D341Med (cell line): ENCODE data around the gene ANKIB1.
A peak's percentile ranks its signal among the peaks of the same experiment; 100 is the strongest.
"Not testable (repeated sequence)": the region's sequence is repeated elsewhere in the genome, so short reads cannot be mapped to it uniquely, and the experiment has no call there.

Experiments
- DNase-seq: peaks from one replicate; pipeline ENCODE4 v3.0.0; 2012; ENCODE audit warnings: low spot score

The ANKIB1 gene

DNA sequence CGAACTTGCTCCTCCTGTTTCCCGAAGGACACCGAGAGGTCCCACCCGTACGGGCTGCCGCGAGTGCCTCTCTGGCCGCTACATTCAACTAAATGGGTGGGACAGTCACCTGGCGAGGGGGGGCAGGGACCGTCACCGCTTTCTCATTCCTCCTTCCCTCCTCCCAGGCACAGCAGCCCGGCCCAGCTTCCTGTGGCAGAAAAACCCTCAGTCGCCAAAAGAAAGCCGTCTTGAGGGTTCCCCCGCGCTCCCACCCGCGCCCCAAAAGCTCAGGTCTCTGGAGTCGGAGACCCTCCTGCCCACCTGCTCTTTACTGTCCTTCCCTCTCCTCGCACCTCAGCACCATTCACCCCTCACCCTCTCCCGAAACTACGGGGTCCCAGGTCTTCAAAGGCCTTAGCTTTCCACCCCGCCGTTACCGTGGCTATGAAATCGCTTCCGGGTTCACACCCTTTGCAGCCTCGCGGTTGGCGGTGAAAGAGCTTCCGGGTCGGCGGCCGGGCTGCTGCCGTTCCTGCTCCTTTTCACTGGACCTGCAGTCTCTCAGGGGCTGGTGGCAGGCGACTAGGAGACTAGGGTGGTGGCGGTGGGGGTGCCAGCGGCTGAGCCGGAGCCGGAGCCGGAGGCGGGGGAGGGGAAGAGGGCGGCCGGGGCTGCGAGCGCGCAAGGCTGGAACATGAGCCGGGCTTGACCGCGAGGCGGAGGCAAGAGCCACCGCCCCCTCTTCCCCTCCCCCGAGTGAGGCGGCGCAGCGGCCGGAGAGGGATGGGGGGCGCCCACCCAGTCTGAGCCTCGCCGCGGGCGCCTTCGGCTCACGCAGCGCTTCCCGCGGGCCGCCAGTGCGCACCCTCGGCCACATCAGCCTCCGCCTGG is at the start of gene ANKIB1, which contains the start of gene KRIT1:
ANKIB1 (plus strand) TSS at position 488 of the 873 bp plus-strand sequence. CDS start 49,005 bp downstream, outside the sequence.
KRIT1 (minus strand) TSS at position 428 of the 873 bp plus-strand sequence. CDS start 3,779 bp downstream, outside the sequence.
- peak; percentile 94 for DNase-seq

DNA sequence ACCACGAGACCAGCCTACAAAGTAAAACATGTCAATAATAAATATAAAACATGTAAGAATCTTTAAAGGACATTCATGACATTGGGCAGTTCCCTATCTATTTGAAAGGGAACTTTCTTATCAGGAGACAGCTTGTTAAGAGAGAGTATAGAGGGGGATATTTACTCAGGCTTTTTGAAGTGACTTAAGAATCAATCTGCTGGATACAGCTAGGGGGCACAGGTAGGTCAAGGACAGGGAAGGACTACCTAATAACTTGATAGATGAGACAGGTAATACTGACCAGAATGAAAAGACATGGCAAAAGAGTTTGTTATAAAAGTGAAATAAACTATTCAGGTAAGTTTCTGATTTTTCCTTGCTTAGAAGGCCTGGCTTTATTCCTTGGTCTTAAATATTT is 45.0 kb upstream of the ANKIB1 start:
- DNase-seq: no peak

- peak; percentile 16 for DNase-seq
Observed at GRCh38 chr7:92205987-92206386, 39.8 kb upstream of the ANKIB1 start.

DNA sequence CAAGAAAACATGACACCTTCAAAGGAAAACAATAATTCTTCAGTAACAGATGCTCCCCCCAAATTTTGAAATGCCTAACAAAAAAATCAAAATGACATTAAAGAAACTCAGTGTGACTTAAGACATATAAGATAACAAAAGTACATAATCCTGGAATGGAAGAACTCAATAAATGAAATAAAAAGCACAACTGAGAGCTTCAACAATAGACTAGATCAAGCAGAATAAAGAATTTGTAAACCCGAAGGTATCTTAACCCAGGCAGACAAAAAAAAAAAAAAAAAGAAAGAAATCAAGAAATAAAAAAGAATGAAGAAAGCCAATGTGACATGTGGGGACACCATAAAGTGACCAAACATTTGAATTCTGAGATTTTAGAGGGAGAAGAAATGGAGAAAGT is 39.1 kb upstream of the ANKIB1 start:
- no peak for DNase-seq

DNA sequence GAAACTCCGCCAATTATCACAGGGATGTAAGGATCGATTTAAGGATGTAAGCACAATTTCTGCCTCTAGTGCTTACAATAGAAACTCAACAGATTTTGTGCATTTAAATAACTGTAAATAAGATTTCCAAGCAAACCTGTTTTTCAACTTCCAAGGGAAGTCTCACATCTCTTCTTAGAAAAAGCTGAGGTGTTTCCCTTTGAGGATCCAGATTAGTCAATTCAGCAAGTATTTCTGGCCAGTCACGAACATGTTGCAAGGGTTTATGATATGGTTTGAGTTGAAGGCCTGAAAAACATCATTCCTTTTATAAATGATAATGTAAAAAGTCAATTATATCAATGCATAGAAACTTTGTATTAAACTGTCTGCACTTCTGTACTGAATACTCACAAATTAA is 24.0 kb upstream of the ANKIB1 start:
- no peak for DNase-seq

DNA sequence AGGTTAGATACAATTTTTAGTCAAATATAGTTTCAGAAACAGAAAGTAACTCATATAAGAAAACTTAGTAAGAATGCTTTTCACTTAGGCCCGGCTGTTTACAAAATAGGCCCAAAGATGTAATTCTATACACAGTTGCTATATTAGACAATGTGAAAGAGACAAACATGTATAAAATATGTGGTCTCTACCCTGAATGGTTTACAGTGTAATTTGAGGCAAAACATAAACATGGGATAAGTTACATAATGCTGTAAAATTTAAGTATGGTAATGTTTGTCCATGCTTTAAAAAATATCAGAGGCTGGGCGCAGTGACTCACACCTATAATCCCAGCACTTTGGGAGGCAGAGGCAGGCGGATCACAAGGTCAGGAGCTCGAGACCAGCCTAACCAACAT is 18.8 kb upstream of the ANKIB1 start:
- no peak for DNase-seq

GRCh38 chr7:92228100-92228499 is 17.7 kb upstream of the ANKIB1 start:
- DNase-seq: no peak

DNA sequence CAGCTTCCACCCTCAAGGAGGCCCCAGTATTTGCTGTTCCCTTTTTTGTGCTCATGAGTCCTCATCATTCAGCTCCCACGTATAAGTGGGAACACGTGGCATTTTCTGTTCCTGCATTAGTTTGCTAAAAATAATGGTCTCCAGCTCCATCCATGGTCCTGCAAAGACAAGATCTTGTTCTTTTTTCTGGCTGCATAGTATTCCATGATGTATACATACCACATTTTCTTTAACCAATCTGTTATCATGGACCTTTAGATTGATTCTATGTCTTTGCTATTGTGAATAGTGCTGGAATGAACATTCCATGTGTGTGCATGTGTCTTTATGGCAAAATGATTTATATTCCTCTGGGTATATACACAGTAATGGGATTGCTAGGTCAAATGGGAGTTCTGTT is 17.0 kb upstream of the ANKIB1 start:
- DNase-seq: no peak

DNA sequence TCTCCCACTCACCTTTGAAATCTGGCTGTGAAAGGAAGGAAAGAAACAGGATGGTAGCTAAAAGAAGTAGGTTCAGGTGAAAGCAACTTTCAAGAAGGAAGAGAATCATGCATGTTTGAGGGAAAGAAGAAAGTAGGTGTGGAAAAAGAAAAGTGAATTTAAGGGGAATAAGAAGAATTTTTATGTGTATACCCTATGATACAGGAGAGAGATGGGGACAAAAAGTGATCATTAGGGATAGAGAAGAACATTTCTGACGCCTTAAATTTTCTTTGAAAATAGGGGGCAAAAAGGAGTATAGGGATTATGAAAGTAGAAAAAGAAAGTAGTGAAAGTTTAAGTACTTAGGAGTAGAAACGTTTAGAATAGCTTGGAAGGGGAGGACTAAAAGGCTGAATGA is 15.2 kb upstream of the ANKIB1 start:
- DNase-seq: no peak

DNA sequence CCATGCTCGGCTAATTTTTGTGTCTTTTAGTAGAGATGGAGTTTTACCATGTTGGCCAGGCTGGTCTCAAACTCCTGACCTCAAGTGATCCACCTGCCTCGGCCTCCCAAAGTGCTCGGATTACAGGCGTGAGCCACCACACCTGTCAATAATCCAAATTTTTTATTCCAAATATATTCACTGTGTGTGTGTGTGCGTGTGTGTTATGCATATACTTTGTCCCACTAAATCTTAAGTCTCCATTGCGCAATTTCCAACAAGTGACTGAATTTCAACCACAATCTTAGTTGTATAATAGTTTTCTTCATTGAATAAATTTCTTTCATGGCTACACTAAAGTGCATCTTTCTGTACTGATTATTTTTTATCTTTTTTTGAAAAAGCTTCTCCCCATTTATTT is 2.8 kb upstream of the ANKIB1 start:
- DNase-seq: no peak

- no peak for DNase-seq
Observed at GRCh38 chr7:92244808-92245486, 827 bp upstream of the ANKIB1 start.

GRCh38 chr7:92246360-92247101 is 757 bp downstream of the ANKIB1 start:
- peak; percentile 58 for DNase-seq

GRCh38 chr7:92250603-92251002 is 4.8 kb downstream of the ANKIB1 start:
- no peak for DNase-seq

DNA sequence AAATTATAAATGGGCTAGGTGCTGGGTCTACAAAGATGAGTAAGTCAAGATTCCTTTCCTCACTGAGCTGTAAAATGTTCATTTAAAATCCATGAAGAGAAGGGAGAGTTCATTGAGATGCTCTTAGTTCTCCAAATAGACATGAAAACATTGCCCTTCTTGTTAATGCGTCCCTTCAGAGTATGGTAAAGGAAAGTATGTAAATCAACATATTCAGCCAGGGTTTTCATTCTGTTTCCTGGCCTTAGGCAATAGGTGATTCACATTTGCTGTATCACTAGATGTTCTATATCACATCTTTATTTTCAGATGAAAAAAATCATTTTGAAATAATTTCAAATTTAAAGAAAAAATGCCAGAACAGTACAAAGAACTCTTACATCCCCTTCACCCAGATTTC is 5.4 kb downstream of the ANKIB1 start:
- DNase-seq: no peak

DNA sequence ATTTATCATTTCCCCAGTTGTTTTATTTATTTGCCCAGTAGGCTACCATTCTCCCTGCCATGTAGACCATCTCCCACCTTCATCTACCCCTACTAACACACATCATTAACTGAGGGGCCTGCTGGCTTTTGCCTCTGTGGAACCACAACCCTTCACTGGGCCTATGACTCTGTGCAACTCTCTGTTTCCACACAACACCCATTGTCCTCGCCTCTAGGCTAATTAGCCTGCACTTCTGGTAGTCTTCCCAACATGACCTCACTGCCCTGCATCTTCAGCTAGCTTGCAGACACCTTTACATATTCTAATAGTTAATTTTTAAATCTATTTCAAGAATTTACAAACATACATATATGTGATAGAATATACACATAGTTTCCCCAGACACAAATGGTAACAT is 7.5 kb downstream of the ANKIB1 start:
- no peak for DNase-seq

DNA sequence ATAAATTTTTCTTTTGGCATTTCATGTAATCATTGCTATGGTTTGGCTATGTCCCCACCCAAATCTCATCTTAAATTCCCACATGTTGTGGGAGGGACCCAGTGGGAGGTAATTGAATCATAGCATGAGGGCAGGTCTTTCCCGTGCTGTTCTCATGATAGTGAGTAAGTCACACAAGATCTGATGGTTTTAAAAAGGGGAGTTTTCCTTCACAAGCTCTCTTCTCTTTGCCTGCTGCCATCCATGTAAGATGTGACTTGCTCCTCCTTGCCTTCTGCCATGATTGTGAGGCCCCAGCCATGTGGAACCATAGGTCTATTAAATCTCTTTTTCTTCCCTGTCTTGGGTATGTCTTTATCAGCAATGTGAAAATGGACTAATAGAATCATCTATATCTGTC is 9.0 kb downstream of the ANKIB1 start:
- DNase-seq: not testable (repeated sequence)

DNA sequence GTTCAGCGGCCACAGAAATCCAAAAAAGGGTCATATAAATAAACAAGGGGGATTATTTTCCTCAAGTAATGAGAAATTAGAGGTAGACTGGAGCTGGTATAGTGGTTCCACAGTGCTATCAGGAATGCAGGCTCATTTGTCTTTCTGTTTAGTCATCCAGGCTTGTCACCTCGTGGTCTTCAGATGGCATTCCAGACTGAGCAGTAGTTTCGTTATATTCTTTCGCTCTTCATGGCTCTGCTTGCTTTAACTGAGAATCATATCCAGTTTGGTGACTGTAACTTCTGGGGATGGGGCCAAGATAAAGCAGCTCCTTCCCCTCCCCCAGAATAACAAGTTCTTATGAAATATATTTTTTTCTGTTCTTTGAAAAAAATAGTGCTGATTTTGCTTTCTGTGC is 9.5 kb downstream of the ANKIB1 start:
- DNase-seq: no peak

GRCh38 chr7:92259062-92259461 is 13.3 kb downstream of the ANKIB1 start:
- DNase-seq: no peak

DNA sequence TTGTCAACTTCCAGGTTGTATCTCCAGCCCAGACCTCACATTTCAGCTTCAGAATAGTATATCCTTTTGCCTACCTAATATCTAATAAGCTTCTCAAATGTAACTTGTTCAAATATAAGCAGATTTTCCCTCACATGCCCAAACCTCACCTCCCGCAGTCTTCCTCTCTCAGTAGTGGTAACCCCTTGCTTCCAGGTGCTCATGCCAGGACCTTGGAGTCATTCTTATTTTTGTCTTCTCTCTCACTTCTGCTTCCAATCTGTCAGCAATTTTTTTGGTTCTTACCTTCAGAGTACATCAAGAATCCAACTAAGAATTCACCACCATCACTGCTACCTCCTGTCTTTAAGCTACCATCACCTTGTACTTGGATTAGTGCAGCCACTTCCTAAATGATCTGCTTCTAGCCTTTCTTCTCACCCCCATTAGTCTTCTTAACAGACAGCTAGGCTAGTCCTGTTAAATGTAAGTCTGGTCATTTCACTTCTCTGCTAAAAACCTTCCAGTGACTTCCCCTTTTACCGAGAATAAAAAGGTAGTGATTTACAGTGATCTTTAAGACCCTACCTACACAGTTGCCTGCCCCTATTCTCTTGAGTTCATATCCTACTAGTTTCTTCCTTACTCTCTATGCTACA is 14.0 kb downstream of the ANKIB1 start:
- no peak for DNase-seq

DNA sequence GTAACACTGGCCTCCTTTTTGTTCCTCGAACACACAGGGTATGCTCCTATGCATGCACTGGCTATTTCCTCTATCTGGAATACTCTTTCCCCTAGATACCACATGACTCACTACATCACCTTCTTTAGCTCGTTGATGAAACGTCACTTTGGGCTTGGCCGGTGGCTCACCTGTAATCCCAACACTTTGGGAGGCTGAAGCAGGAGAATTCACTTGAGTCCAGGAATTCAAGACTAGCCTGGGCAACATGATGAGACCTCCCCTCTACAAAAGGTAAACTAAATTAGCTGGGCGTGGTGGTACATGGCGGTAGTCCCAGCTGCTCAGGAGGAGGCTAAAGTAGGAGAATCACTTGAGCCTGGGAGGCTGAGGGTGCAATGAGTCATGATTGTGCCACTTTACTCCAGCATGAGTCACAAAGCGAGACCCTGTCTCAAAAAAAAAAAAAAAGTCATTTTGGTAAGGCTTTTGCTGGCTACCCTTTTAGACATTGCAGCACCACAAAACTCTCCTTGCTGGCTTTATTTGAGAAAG is 14.5 kb downstream of the ANKIB1 start:
- DNase-seq: no peak

DNA sequence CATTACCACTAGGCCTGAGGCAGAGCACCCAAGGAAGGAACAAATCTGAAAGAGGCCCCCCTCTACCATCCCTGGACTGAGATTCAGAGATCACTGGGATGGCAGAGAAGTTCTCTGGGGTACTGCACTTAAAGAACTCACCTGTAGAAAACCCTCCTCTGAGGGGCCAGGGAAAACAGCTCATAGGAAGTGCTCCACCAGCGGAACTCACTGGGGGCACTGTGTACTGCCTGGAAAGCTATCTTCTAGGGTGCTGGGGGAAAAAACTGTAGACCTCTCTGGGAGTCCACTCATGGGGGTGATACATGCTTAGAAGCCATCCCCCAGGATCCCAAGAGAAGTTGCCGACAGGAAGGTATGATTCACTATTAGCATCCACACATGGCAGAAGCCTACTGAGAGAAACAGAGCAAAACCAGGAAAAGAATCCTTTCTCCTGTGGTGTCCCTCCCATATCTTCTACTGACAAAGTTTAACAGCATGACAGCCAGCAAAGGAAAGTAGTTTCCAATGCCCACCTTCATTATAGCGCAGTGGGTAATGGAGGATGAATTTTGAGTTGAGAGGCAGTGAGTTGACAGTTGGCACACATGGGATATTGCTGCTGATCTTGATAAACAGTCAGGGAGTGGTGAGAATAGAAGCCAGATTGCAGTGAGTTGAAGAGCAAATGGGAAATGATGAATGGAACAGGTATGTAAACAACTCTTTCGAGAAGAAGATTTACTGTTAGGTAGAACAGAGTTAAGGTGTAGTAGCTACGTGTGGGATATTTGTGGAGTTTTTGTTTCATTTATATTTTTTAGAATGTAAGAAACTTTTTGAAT is 20.9 kb downstream of the ANKIB1 start:
- no peak for DNase-seq
